Renal cortical epithelial cell (primary cell): ENCODE data around the gene NR2F6. TPM values are rescaled to one million over a fixed set of nuclear protein-coding genes. Genes with fewer than 3 reads are reported as not detected.

Experiments used
- DNase-seq: peaks from one replicate; pipeline ENCODE4 v3.0.0-alpha.2; 2011; ENCODE audit warnings: low read depth
- total RNA-seq: library from RNA; depleted of rRNA; stranded (reverse); fragments of >200 nt; gene quantifications from 2 replicates; pipeline ENCODE4 v1.2.3, GENCODE V29; 2014

Gene NR2F6
- total RNA-seq, 1 donor from 2014 or later, result 118 TPM

DNA sequence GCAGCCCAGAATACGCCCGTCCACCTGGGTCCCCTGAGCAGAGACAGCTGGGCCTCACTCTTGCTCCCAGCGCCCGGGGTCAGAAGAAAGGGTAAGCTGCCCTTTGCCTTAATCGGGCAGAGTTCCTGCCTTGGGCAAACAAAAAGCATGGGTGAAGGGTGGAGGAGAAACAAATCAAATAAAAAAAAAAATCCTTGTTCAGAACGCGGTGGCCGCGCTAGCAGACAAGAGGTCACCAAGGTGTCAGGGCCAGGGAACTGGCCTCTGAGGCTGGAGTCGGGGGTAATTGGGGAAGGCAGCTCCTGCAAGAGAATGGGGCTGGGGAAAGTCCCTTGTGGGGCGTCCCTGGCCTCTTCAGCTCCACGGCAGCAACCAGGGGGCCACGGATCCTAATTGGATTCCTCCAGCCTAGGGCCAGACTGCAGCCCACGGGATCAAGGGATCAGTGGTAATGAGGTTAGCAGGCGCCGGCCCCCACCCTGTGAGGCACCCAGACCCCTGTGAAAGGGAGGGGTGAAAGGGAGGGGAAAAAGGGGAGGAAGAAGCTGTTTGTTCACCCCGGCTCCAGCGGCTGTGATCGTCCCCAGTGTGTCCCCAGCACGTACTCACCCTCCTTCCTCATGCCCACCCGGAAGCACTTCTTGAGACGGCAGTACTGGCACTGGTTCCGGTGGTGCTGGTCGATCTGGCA is 5.5 kb downstream of the NR2F6 start:
- no peak for DNase-seq

DNA sequence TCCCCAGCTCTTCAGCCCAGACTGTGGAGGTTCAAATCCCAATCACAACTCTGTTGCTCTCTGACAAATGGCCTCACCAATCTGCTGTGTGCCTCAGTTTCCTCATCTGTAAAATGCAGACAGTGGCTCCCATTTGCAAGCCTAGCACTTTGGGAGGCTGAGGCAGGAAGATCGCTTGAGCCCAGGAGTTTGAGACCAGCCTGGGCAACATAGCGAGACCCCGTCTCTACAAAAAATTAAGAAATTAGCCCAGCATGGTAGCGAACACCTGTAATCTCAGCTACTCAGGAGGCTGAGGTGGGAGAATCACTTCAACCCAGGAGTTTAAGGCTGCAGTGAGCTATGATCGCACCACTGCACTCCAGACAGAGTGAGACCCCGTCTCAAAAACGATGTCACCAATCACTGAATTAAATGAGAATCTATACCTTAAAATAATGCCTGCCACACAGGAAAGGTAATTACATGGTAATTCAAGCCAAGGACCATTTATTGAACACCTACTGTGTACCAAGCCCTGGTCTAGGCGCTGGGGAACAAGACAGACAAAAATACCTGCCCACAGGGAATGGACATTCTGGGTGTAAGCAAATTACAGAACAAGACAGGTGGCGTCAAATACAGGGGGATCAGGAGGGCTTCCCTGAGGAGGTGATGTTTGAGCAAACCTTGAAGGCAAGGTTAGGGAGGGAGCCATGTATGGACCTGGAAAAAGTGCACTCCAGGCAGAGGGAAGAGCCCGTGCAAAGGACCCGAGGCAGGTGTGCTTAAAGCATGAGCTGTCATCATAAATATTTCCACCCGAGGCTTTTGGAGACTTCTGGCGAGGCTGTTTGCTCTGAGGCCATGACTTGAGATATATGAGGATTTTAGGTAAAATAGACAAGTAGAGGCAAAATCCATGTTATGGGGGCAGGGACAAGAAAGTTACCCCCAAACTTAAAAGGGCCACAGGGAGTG is 7.7 kb downstream of the NR2F6 start:
- DNase-seq, result no peak

- DNase-seq, result no peak
Measured at GRCh38 chr19:17236811-17237543, 8.7 kb downstream of the NR2F6 start.

DNA sequence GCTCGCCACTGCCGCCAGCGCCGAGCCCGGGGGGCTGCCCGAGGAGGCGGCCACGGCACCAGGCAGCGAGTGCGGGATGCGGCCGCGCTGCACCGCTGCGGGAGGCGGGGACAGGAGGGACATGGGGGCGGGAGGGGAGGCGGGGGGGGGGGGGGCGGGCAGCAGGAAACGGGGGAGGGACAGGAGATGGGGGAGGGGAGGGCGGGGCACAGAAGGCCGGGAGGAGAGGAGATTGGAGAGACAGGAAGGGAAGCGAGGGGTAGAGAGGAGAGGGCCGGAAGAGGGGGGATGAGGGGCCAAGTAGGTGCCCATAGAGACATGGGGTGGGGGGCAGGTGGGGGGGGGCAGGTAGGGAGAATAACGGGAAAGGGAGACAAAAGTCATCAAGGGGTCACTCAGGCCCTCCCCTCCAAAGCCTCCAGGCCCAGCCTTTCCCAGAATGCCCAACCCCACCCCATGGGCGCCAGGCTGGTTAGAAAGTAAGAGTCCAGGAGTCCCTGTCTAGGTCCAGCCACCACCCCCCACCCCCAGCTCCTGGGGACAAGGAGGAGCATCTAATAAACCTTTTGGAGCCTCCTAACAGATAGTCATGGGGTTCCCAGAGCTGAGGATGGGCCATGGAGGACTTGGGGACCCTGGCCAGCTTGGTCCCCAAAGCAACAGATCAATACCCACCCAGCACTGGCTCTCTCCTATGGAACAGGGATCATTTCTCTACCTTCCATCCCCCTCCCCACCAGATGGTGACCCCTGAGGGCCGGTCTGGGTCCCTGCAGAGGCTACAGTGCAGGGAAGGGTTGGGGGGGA is 9.5 kb downstream of the NR2F6 start:
- no peak for DNase-seq

DNA sequence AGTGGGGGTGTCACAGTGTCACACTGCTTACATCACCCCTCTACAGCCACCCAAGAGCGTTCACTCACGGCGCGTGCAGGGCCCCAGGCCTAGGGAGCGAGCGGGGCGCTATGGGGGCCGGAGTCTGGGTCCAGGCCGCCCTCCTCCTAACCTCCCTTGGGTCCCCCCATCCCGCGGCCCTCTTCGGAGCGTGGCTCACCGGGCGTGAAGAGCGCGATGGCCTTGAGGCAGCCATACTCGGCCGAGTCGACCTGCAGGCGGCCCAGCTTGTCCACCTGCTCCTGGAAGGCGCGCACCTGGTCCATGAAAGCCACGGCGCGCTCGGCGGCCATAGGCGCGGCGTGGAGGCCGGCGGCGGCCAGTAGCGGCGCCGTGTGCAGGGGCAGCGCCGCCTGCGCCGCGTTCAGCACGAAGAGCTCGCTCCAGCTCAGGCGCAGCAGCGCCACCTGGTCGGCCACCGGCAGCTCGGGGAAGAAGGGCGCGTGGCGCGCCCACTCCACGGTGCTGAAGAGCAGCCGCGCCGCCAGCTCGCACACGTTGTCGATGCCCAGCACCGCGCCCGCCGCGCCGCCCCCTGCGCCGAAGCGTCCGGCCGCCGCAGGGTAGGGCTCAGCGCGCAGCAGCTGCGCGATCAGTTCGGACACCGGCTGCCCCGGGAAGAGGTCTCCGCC is 10.3 kb downstream of the NR2F6 start:
- peak; percentile 37 for DNase-seq

DNA sequence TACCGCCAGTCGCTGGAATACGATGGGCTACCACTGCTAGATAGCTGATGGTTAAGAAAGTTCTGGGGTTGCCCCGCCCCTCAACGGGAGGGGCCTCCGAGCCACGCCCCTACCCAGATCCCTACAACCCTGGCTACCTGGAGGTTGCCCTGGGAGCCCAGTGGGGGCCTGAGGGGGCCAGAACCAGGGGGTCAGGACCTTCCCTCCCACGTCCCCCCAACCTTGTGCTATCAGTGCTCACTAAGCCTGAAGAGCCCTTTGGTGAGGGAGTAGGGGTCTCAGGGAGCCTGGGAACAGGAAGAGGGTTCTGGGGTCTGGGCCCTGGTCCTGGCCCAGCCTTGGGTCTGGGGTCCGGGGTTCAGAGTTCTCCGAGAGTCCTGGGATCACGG is 10.8 kb downstream of the NR2F6 start:
- DNase-seq, result no peak

DNA sequence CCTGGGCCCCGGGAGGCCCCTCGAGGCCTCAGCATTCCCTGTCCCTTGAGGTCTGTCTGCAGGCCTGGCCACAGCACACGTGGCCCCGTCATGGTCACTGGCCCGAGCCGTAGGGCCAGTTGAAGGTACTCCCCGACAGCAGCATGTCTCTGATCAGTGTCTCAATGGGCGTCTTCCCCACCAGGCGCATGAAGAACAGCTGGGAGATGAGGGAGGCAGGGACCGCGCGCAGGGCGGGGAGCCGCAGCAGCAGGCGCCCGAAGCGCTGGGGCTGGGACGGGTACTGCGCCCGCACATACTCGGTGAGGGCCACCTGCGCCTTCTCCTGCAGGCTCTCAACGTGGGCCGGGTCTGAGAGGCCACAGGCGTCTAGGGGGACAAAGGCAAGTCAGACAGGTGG is 13.5 kb downstream of the NR2F6 start:
- no peak for DNase-seq

DNA sequence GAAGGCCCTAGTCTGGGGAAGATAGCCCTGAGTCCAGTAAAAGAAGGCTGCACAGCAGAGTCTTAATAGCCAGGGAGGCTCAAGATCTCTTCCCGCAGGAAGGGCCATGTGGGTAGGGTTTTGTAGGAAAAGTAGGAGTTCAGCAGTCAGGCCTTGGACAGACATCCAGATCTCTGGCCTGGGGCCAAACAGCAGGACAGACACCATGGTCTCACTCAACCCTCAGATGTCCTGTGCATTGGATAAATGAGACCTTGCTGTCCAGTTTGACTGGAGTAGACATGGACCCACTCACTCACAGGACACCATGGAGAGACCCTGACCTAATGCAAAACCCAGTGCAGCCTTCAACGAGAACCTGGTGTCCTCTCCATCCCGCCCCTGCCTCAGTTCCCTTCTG is 15.8 kb downstream of the NR2F6 start:
- DNase-seq, result no peak

- DNase-seq, result no peak
Measured at GRCh38 chr19:17227798-17228367, 17.8 kb downstream of the NR2F6 start.

DNA sequence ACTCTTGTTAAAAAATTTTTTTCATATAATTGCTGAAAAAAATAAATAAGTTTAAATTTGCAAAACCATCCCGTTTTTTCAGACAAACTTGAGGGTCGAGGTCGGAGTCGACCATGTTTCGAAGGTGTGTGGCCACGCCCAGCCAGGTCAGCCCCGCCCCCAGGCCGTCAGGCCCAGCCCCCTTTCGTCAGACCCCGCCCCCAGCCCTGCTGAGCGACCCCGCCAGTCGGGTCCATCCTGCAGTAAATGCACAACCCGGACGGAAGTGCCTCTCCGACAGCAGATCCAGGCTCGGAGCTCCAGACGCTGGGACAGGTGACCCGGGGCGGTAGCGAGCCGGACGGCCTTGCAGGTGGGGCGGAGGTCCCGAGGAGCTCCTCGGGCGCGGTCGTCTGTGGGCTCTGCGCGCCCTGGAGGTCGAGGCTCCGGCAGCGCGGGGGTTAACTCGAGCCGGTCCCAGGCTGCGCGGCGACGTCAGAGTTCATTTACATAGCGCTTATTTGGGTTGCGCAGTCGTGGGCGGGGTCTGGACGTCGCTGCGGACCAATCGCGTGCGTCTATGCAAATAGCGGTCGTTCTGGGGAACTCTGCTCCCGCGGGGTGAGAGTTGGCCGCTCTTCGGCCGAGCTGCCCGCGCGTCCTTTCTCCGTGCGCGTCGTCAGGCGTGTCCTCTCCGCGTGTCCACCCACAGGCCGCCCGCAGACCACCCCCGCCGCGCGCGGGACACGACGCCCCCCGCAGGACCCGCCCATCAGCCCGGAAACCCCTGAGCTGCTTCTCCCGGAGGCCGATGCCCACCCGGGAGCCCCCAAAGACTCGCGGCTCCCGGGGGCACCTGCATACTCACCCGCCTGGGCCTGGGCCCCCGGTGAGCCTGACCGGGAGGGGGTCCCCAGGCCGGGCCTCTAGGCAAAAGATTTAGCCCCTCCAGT is 19.5 kb downstream of the NR2F6 start, which contains the start of gene OCEL1:
Gene OCEL1 (plus strand): TSS at position 225 of the 932 bp plus-strand sequence. CDS start 22 bp downstream, at position 247.
- DNase-seq, result peak; percentile 93

DNA sequence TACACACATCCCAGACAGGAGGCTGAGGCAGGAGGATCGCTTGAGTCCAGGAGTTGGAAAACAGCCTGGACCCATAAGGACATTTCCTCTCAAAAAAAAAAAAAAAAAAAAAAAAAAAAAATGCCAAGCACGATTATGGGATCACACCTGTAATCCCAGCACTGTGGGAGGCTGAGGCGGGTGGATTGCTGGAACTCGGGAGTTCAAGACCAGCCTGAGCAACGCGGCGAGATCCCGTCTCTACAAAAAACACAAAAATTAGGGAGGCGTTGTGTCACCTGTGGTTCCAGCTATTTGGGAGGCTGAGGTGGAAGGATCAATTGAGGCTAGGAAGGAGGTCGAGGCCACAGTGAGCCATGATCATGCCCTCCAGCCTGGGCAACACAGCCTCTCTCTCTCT is 20.7 kb downstream of the NR2F6 start:
- no peak for DNase-seq

GRCh38 chr19:17220207-17220758 is 25.4 kb downstream of the NR2F6 start:
- peak; percentile 65 for DNase-seq

DNA sequence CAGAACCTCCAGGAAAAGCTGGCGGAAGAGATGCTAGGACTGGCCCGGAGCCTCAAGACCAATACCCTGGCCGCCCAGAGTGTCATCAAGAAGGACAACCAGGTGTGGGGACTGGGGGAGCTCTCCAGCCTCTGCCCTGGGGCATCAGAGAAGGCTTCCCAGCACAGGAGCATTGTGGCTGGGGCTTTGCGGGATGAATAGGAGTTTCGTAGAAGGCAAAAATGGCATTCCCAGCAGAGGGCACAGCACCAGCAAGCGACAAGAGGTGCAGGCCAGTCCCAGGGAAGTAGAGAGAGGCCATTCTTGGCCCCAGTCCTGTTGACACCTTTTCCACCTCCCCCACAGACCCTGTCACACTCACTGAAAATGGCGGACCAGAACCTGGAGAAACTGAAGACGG is 26.4 kb downstream of the NR2F6 start:
- no peak for DNase-seq

GRCh38 chr19:17216058-17216670 is 29.6 kb downstream of the NR2F6 start:
- no peak for DNase-seq

- peak; percentile 79 for DNase-seq
Measured at GRCh38 chr19:17215127-17215971, 30.4 kb downstream of the NR2F6 start, which contains the start of gene USE1. TSS of gene USE1 (plus strand) at chr19:17215357. CDS start at chr19:17215406, 49 bp downstream.

DNA sequence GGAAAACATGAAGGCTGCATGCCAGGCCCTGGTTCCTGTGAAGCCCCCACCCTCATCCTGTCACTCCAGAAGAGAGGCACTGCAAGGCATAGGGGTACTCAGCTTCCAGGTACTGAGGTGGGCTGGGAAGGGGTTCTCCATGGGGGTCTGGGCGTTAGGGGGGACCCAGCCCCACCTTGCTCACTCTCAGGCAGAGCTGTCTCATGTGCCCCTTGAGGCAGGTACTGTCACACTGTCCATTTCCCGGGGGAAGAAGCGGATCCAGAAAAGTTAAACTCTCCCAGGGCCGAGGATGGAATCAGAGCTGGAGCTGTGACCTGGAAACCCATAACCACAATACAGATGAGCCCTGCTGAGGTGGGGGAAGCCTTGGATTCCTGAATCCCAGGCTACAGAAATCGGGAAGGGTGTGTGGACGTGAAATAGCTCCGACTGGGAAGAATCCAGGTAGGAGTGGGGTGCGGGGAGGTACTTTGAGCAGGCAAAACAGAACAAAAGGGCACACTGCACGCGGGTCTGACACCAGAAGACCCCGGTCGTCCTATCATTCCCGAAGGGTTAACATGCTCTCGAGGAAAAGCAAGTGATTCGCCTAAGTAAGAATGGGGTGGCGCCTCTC is 31.1 kb downstream of the NR2F6 start:
- DNase-seq, result no peak

DNA sequence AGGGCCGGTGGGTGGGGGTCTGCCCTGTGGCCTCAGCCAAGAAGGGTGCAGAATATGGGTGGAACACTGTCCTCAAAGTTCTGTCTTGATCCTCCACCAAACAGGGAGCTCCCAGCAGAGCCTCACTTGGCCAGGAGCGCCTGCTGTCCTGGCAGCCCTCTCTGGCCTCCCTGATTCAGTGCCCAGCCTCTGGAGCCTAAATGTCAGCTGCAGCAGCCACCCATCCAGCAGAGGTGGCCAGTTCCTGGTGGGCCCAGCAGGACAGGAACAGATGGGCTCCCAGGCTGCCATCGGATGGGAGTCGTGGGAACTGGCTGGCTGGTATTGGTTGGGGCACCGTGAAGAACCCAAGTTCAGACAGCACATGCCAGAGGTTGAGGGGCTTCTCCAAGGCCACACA is 32.4 kb downstream of the NR2F6 start:
- DNase-seq, result no peak
